Activated T-cell treated with anti-CD3 and anti-CD28 coated beads, Interleukin-2, amount 50 U/mL, for 72 hours (primary cell): ENCODE measurements around the gene ADAMTSL3. TPM values are rescaled to one million over a fixed set of nuclear protein-coding genes. Genes with fewer than 3 reads are reported as not detected.

Source experiments
- ATAC-seq, 2 donors: fragments of 150-1000 bp; cut with Tn5 transposase; replicated peaks in 1 of 2; 2 replicates each; pipeline ENCODE4 v1.10.0; 2021; ENCODE audit warnings: moderate library complexity in 2 of 2, mild to moderate bottlenecking in 1 of 2
- DNase-seq, 2 donors: peaks; one replicate each; pipeline ENCODE4 v3.0.0; 2021 to 2022; ENCODE audit warnings: mixed read lengths in 1 of 2
- H3K27ac Mint-ChIP-seq: one replicate; pipeline ENCODE4 v1.8.0; 2022; ENCODE audit warnings: mild to moderate bottlenecking, moderate library complexity, mixed read lengths
- H3K27me3 Mint-ChIP-seq: one replicate; pipeline ENCODE4 v1.8.0; 2022; ENCODE audit warnings: low read depth, mixed read lengths
- H3K36me3 Mint-ChIP-seq, 2 donors: one replicate each; pipeline ENCODE4 v1.8.0; 2022; ENCODE audit warnings: mixed read lengths in 2 of 2, mild to moderate bottlenecking in 1 of 2; ENCODE audit not compliant: insufficient read depth in 2 of 2
- H3K4me1 Mint-ChIP-seq: one replicate; pipeline ENCODE4 v1.8.0; 2022; ENCODE audit warnings: low read depth, mixed read lengths
- H3K4me3 Mint-ChIP-seq, 2 donors: one replicate each; pipeline ENCODE4 v1.8.0; 2022; ENCODE audit warnings: mild to moderate bottlenecking in 2 of 2, mixed read lengths in 2 of 2, moderate library complexity in 2 of 2
- H3K9me3 Mint-ChIP-seq, 2 donors: one replicate each; pipeline ENCODE4 v1.8.0; 2022; ENCODE audit warnings: mixed read lengths in 2 of 2
- total RNA-seq, 2 donors: library from RNA; stranded (reverse); gene quantifications; one replicate each; pipeline ENCODE4 v1.2.3, GENCODE V29; 2022

The ADAMTSL3 gene
- total RNA-seq, 2 donors from 2014 or later, result 0.12 TPM; not detected in 1

- Mint-ChIP-seq H3K9me3 (no peaks in the 10 kb centered on the region), H3K36me3 (no peaks in the 10 kb centered on the region), H3K4me3 (no peak overlapping the region), H3K27ac (no peak overlapping the region), H3K27me3 (no peaks in the 10 kb centered on the region), H3K4me1 (no peaks in the 10 kb centered on the region)
- ATAC-seq (no peak), DNase-seq (no peak)
These were observed 156.2 kb downstream of the ADAMTSL3 start for GRCh38 chr15:83810110-83810509.

GRCh38 chr15:83813682-83814081, 159.8 kb downstream of the ADAMTSL3 start:
- H3K36me3 Mint-ChIP-seq, result no peaks in the 10 kb centered on the region
- no peak for DNase-seq
- no peak for ATAC-seq
- no peaks in the 10 kb centered on the region for H3K4me1 Mint-ChIP-seq
- no peaks in the 10 kb centered on the region for H3K9me3 Mint-ChIP-seq
- no peak overlapping the region for H3K4me3 Mint-ChIP-seq
- no peaks in the 10 kb centered on the region for H3K27me3 Mint-ChIP-seq
- no peak overlapping the region for H3K27ac Mint-ChIP-seq

GRCh38 chr15:83815506-83815905, 161.6 kb downstream of the ADAMTSL3 start:
- Mint-ChIP-seq H3K27ac (no peak overlapping the region), H3K4me1 (no peaks in the 10 kb centered on the region), H3K27me3 (no peaks in the 10 kb centered on the region), H3K9me3 (no peaks in the 10 kb centered on the region), H3K36me3 (no peaks in the 10 kb centered on the region), H3K4me3 (no peak overlapping the region)
- DNase-seq, result no peak
- no peak for ATAC-seq

- H3K9me3 Mint-ChIP-seq, result no peaks in the 10 kb centered on the region
- H3K4me3 Mint-ChIP-seq, result no peak overlapping the region
- no peak overlapping the region for H3K27ac Mint-ChIP-seq
- no peaks in the 10 kb centered on the region for H3K4me1 Mint-ChIP-seq
- no peaks in the 10 kb centered on the region for H3K36me3 Mint-ChIP-seq
- no peaks in the 10 kb centered on the region for H3K27me3 Mint-ChIP-seq
- DNase-seq (no peak), ATAC-seq (no peak)
These were observed 162.4 kb downstream of the ADAMTSL3 start for GRCh38 chr15:83816124-83816883.

- DNase-seq (no peak), ATAC-seq (no peak)
- peaks cover 3% of the 10 kb centered on the region in 2 donors for H3K9me3 Mint-ChIP-seq
- H3K4me3 Mint-ChIP-seq, result no peak overlapping the region
- H3K4me1 Mint-ChIP-seq, result no peaks in the 10 kb centered on the region
- H3K36me3 Mint-ChIP-seq, result peaks cover 0 to 2% of the 10 kb centered on the region in 2 donors
- H3K27me3 Mint-ChIP-seq, result no peaks in the 10 kb centered on the region
- H3K27ac Mint-ChIP-seq, result no peak overlapping the region
These were observed 164.7 kb downstream of the ADAMTSL3 start for GRCh38 chr15:83818591-83818990.

- ATAC-seq (no peak), DNase-seq (no peak)
These were observed 176.5 kb downstream of the ADAMTSL3 start for GRCh38 chr15:83830381-83830780.

GRCh38 chr15:83833569-83833968, 179.6 kb downstream of the ADAMTSL3 start:
- peaks cover 0 to 5% of the 10 kb centered on the region in 2 donors for H3K9me3 Mint-ChIP-seq
- no peak for ATAC-seq
- H3K4me1 Mint-ChIP-seq, result no peaks in the 10 kb centered on the region
- H3K4me3 Mint-ChIP-seq, result no peak overlapping the region
- peaks cover 9% of the 10 kb centered on the region for H3K27me3 Mint-ChIP-seq
- H3K36me3 Mint-ChIP-seq, result no peaks in the 10 kb centered on the region
- H3K27ac Mint-ChIP-seq, result no peak overlapping the region
- no peak for DNase-seq

More at GRCh38 chr15:83830381-83830780, 176.5 kb downstream of the ADAMTSL3 start:
- Mint-ChIP-seq H3K27ac (no peak overlapping the region), H3K4me1 (no peaks in the 10 kb centered on the region), H3K36me3 (no peaks in the 10 kb centered on the region), H3K9me3 (peaks cover 2 to 7% of the 10 kb centered on the region in 2 donors), H3K4me3 (no peak overlapping the region), H3K27me3 (peaks cover 9% of the 10 kb centered on the region)

- DNase-seq (no peak), ATAC-seq (no peak)
- Mint-ChIP-seq H3K27ac (no peak overlapping the region), H3K9me3 (no peaks in the 10 kb centered on the region), H3K4me3 (no peak overlapping the region), H3K4me1 (no peaks in the 10 kb centered on the region), H3K27me3 (no peaks in the 10 kb centered on the region), H3K36me3 (no peaks in the 10 kb centered on the region)
These were observed 181.6 kb downstream of the ADAMTSL3 start for GRCh38 chr15:83835479-83835878.

GRCh38 chr15:83837945-83838571, 184.1 kb downstream of the ADAMTSL3 start:
- H3K4me1 Mint-ChIP-seq, result no peaks in the 10 kb centered on the region
- no peaks in the 10 kb centered on the region for H3K27me3 Mint-ChIP-seq
- no peak for DNase-seq
- ATAC-seq, result no peak
- H3K9me3 Mint-ChIP-seq, result no peaks in the 10 kb centered on the region
- H3K27ac Mint-ChIP-seq, result no peak overlapping the region
- H3K36me3 Mint-ChIP-seq, result no peaks in the 10 kb centered on the region
- H3K4me3 Mint-ChIP-seq, result no peak overlapping the region

GRCh38 chr15:83838763-83839162, 184.8 kb downstream of the ADAMTSL3 start:
- no peak overlapping the region for H3K27ac Mint-ChIP-seq
- H3K4me1 Mint-ChIP-seq, result no peaks in the 10 kb centered on the region
- no peaks in the 10 kb centered on the region for H3K27me3 Mint-ChIP-seq
- no peak for ATAC-seq
- no peak overlapping the region for H3K4me3 Mint-ChIP-seq
- no peak for DNase-seq
- H3K36me3 Mint-ChIP-seq, result no peaks in the 10 kb centered on the region
- no peaks in the 10 kb centered on the region for H3K9me3 Mint-ChIP-seq

GRCh38 chr15:83842281-83842680, 188.4 kb downstream of the ADAMTSL3 start:
- no peaks in the 10 kb centered on the region for H3K4me1 Mint-ChIP-seq
- ATAC-seq, result no peak
- no peaks in the 10 kb centered on the region for H3K36me3 Mint-ChIP-seq
- H3K27ac Mint-ChIP-seq, result no peak overlapping the region
- no peak for DNase-seq
- no peaks in the 10 kb centered on the region for H3K9me3 Mint-ChIP-seq
- peaks cover 7% of the 10 kb centered on the region for H3K27me3 Mint-ChIP-seq
- no peak overlapping the region for H3K4me3 Mint-ChIP-seq

GRCh38 chr15:83843471-83843871, 189.5 kb downstream of the ADAMTSL3 start:
- H3K36me3 Mint-ChIP-seq, result no peaks in the 10 kb centered on the region
- DNase-seq (no peak), ATAC-seq (no peak)
- no peaks in the 10 kb centered on the region for H3K9me3 Mint-ChIP-seq
- no peak overlapping the region for H3K27ac Mint-ChIP-seq
- no peaks in the 10 kb centered on the region for H3K4me1 Mint-ChIP-seq
- H3K27me3 Mint-ChIP-seq, result peaks cover 7% of the 10 kb centered on the region
- no peak overlapping the region for H3K4me3 Mint-ChIP-seq

GRCh38 chr15:83844742-83845141, 190.8 kb downstream of the ADAMTSL3 start:
- H3K4me3 Mint-ChIP-seq, result no peak overlapping the region
- no peak overlapping the region for H3K27ac Mint-ChIP-seq
- H3K36me3 Mint-ChIP-seq, result no peaks in the 10 kb centered on the region
- peaks cover 7% of the 10 kb centered on the region for H3K27me3 Mint-ChIP-seq
- ATAC-seq (no peak), DNase-seq (no peak)
- H3K9me3 Mint-ChIP-seq, result no peaks in the 10 kb centered on the region
- H3K4me1 Mint-ChIP-seq, result no peaks in the 10 kb centered on the region

GRCh38 chr15:83845230-83845629, 191.3 kb downstream of the ADAMTSL3 start:
- Mint-ChIP-seq H3K27me3 (peaks cover 7% of the 10 kb centered on the region), H3K4me1 (no peaks in the 10 kb centered on the region), H3K4me3 (no peak overlapping the region), H3K9me3 (no peaks in the 10 kb centered on the region), H3K36me3 (no peaks in the 10 kb centered on the region), H3K27ac (no peak overlapping the region)
- DNase-seq, result no peak
- ATAC-seq, result no peak
